Liver (tissue), 9 donors: ENCODE measurements around the gene PIH1D2. TPM values are rescaled to one million over a fixed set of nuclear protein-coding genes. Genes with fewer than 3 reads are reported as not detected.

Source experiments
- DNase-seq: peaks from one replicate; pipeline ENCODE4 v3.0.0-alpha.2; 2017; ENCODE audit warnings: low spot score
- H3K27ac ChIP-seq, 2 donors: one replicate each; pipeline ENCODE4 v1.7.0; 2013; ENCODE audit warnings: inconsistent platforms in 2 of 2, low read length in 2 of 2, control low read depth in 1 of 2, low read depth in 1 of 2, mild to moderate bottlenecking in 1 of 2
- H3K27me3 ChIP-seq, 4 donors: one replicate each; pipeline versions ENCODE4 v1.6.1 to v1.7.0; 2013; ENCODE audit warnings: low read length in 3 of 4, inconsistent platforms in 1 of 4, mild to moderate bottlenecking in 1 of 4, moderate library complexity in 1 of 4; ENCODE audit not compliant: control insufficient read depth in 4 of 4, insufficient read depth in 4 of 4
- H3K36me3 ChIP-seq, 4 donors: one replicate each; pipeline versions ENCODE4 v1.6.1 to v1.7.0; 2013; ENCODE audit warnings: low read length in 3 of 4, mild to moderate bottlenecking in 3 of 4, low read depth in 1 of 4, moderate library complexity in 1 of 4; ENCODE audit not compliant: control insufficient read depth in 4 of 4, insufficient read depth in 3 of 4
- H3K4me1 ChIP-seq, 4 donors: one replicate each; pipeline versions ENCODE4 v1.6.1 to v1.7.0; 2013; ENCODE audit warnings: low read length in 3 of 4, mild to moderate bottlenecking in 3 of 4, moderate library complexity in 1 of 4; ENCODE audit not compliant: control insufficient read depth in 4 of 4, insufficient read depth in 4 of 4
- H3K4me3 ChIP-seq, 3 donors: one replicate each; pipeline versions ENCODE4 v1.6.1 to v1.7.0; 2013; ENCODE audit warnings: low read length in 3 of 3, control low read depth in 1 of 3, low read depth in 1 of 3, mild to moderate bottlenecking in 1 of 3
- H3K9ac ChIP-seq, 2 donors: one replicate each; pipeline ENCODE4 v1.7.0; 2013; ENCODE audit warnings: low read length in 2 of 2, mild to moderate bottlenecking in 2 of 2, moderate library complexity in 2 of 2, control low read depth in 1 of 2, low read depth in 1 of 2
- H3K9me3 ChIP-seq, 4 donors: one replicate each; pipeline versions ENCODE4 v1.6.1 to v1.7.0; 2013; ENCODE audit warnings: low read length in 3 of 4; ENCODE audit not compliant: control insufficient read depth in 4 of 4
- ATF3 ChIP-seq: IDR thresholded peaks from 2 replicates; pipeline ENCODE4 v1.6.1; 2016; ENCODE audit warnings: antibody characterized with exemption
- CTCF ChIP-seq: fragments of 150-350 bp; IDR thresholded peaks from 2 replicates; pipeline ENCODE4 v1.5.1; 2017; ENCODE audit warnings: improper control_type of control experiment, low read depth, low read length; ENCODE audit not compliant: missing input control
- EGR1 ChIP-seq, 2 donors: IDR thresholded peaks; 2 replicates each; pipeline ENCODE4 v1.6.1; 2016 to 2018; ENCODE audit warnings: antibody characterized with exemption in 2 of 2, low read depth in 2 of 2
- FOXA1 ChIP-seq: IDR thresholded peaks from 2 replicates; pipeline ENCODE4 v1.6.1; 2016; ENCODE audit warnings: antibody characterized with exemption
- FOXA2 ChIP-seq: IDR thresholded peaks from 2 replicates; pipeline ENCODE4 v1.6.1; 2016; ENCODE audit warnings: antibody characterized with exemption
- GABPA ChIP-seq, 2 donors: IDR thresholded peaks in 1 of 2; conservative IDR thresholded peaks in 1 of 2; 2 replicates each; pipeline ENCODE4 v1.6.1; 2016; ENCODE audit warnings: antibody characterized with exemption in 2 of 2, mild to moderate bottlenecking in 1 of 2, moderate library complexity in 1 of 2
- HNF4A ChIP-seq, 2 donors: conservative IDR thresholded peaks; 2 replicates each; pipeline ENCODE4 v1.6.1; 2016; ENCODE audit warnings: antibody characterized with exemption in 2 of 2, mild to moderate bottlenecking in 2 of 2
- HNF4G ChIP-seq: IDR thresholded peaks from 2 replicates; pipeline ENCODE4 v1.6.1; 2016; ENCODE audit warnings: antibody characterized with exemption
- JUND ChIP-seq, 2 donors: IDR thresholded peaks; 2 replicates each; pipeline ENCODE4 v1.6.1; 2016; ENCODE audit warnings: antibody characterized with exemption in 2 of 2
- MAX ChIP-seq: IDR thresholded peaks from 2 replicates; pipeline ENCODE4 v1.6.1; 2016; ENCODE audit warnings: antibody characterized with exemption
- NR2F2 ChIP-seq: IDR thresholded peaks from 2 replicates; pipeline ENCODE4 v1.6.1; 2016; ENCODE audit warnings: antibody characterized with exemption
- RAD21 ChIP-seq, 2 donors: IDR thresholded peaks; 2 replicates each; pipeline ENCODE4 v1.6.1; 2016; ENCODE audit warnings: antibody characterized with exemption in 2 of 2, mild to moderate bottlenecking in 2 of 2
- REST ChIP-seq: IDR thresholded peaks from 2 replicates; pipeline ENCODE4 v1.6.1; 2016; ENCODE audit warnings: antibody characterized with exemption, mild to moderate bottlenecking
- RXRA ChIP-seq, 2 donors: IDR thresholded peaks; 2 replicates each; pipeline ENCODE4 v1.6.1; 2017 to 2018; ENCODE audit warnings: antibody characterized with exemption in 2 of 2, mild to moderate bottlenecking in 1 of 2
- SP1 ChIP-seq: IDR thresholded peaks from 2 replicates; pipeline ENCODE4 v1.6.1; 2018; ENCODE audit warnings: antibody characterized with exemption, mild to moderate bottlenecking
- TAF1 ChIP-seq: conservative IDR thresholded peaks from 2 replicates; pipeline ENCODE4 v1.6.1; 2016; ENCODE audit warnings: antibody characterized with exemption, mild to moderate bottlenecking
- YY1 ChIP-seq: IDR thresholded peaks from 2 replicates; pipeline ENCODE4 v1.6.1; 2016; ENCODE audit warnings: antibody characterized with exemption, mild to moderate bottlenecking
- ZBTB33 ChIP-seq: IDR thresholded peaks from 2 replicates; pipeline ENCODE4 v1.6.1; 2016; ENCODE audit warnings: antibody characterized with exemption
- WGBS: extraction: QIAGEN DNeasy Blood & Tissue Kit; methylation state at CpG from one replicate; pipeline ENCODE4 v1.1.7; 2013; 5-methylcytosine and 5-hydroxymethylcytosine counted together
- polyA plus RNA-seq, 2 donors: library from polyadenylated mRNA; stranded (reverse) in 1 of 2; unstranded in 1 of 2; fragments of 200-250 nt in 1 of 2; fragments of >200 nt in 1 of 2; fragmentation: Nextera tagmentation in 1 of 2; extraction: Ambion mirVana in 1 of 2; gene quantifications; one replicate each; pipeline versions ENCODE4 v1.2.1 to v1.2.3, GENCODE V29; 2013 to 2015
- total RNA-seq, 2 donors: library from RNA; depleted of rRNA; stranded (reverse); fragments of >200 nt; gene quantifications; one replicate each; pipeline ENCODE4 v1.2.3, GENCODE V29; 2014
- donor health status: healthy.
- donor health status: healthy.
- donor health status: healthy.
- donor health status: healthy.
- donor health status: healthy.

Gene PIH1D2
- total and polyA plus RNA-seq, 4 donors, result 0.25 to 0.52 (median 0.43) TPM

- no peaks in the 10 kb centered on the region for H3K27me3 ChIP-seq
- DNase-seq, result no peak
- no peak for TF ChIP-seq FOXA1
- no peak for TF ChIP-seq NR2F2
- TF ChIP-seq GABPA (IDR thresholded peaks at IDR 0.05 in 1 of 2, conservative IDR thresholded peaks at IDR 0.05 in 1 of 2), result no peak
- TF ChIP-seq ATF3, result no peak
- no peak for TF ChIP-seq CTCF
- no peak for TF ChIP-seq SP1
- TF ChIP-seq JUND (IDR thresholded peaks at IDR 0.05), result no peak
- no peak for TF ChIP-seq YY1
- no peak for TF ChIP-seq EGR1 (IDR thresholded peaks at IDR 0.05; ENCODE audit: low read depth in 2 of 2)
- TF ChIP-seq RAD21 (IDR thresholded peaks at IDR 0.05), result no peak
- no peak for TF ChIP-seq FOXA2
- TF ChIP-seq MAX, result no peak
- no peak for TF ChIP-seq REST
- no peak for TF ChIP-seq TAF1
- no peak for TF ChIP-seq RXRA (IDR thresholded peaks at IDR 0.05)
- no peak for TF ChIP-seq ZBTB33
- no peak for TF ChIP-seq HNF4G
- TF ChIP-seq HNF4A (conservative IDR thresholded peaks at IDR 0.05), result no peak
- no peak overlapping the region for H3K27ac ChIP-seq
- no peaks in the 10 kb centered on the region for H3K4me1 ChIP-seq
- no peak overlapping the region for H3K9ac ChIP-seq
- no peaks in the 10 kb centered on the region for H3K9me3 ChIP-seq
- no peak overlapping the region for H3K4me3 ChIP-seq
- WGBS, result 74% methylated on average over 6 of the region's 6 CpGs
- H3K36me3 ChIP-seq, result peaks cover 0 to 51% (median 30%) of the 10 kb centered on the region in 4 donors
Measured at GRCh38 chr11:112042161-112042960, 31.5 kb downstream of the PIH1D2 start.
